OCI-LY3 (cell line): Measurements from ENCODE around the gene UBE2E2.

Experiments
- CTCF ChIP-seq: fragments of 200-600, 300-600 bp; sonication (generic); IDR thresholded peaks from 2 replicates; pipeline ENCODE4 v1.5.1; 2014; ENCODE audit warnings: antibody characterized with exemption, low read length, low read depth
- EZH2phosphoT487 ChIP-seq: fragments of 200-600 bp; shearing (Covaris generic); IDR thresholded peaks from 2 replicates; pipeline ENCODE4 v1.6.1; 2018; ENCODE audit warnings: antibody characterized with exemption, mixed run types, low read depth

- TF ChIP-seq CTCF: no peak
- TF ChIP-seq EZH2phosphoT487: no peak
Measured at GRCh38 chr3:23612296-23612891, 409.3 kb downstream of the UBE2E2 start.
